HG02870 (cell line): ENCODE measurements around the gene TIPARP.
"Not testable (repeated sequence)": the region's sequence is repeated elsewhere in the genome, so short reads cannot be mapped to it uniquely, and the experiment has no call there.

ENCODE experiments used
- ATAC-seq: cut with Tn5 transposase; IDR thresholded peaks from one replicate; pipeline ENCODE4 v1.9.1; 2021; ENCODE audit warnings: mild to moderate bottlenecking, moderate library complexity; ENCODE audit not compliant: unreplicated experiment

Gene TIPARP

GRCh38 chr3:156648086-156648485 lies 26.3 kb upstream of the TIPARP start:
- ATAC-seq, result no peak

- ATAC-seq, result no peak
Measured at GRCh38 chr3:156649681-156650080, 24.7 kb upstream of the TIPARP start.

- not testable (repeated sequence) for ATAC-seq
Measured at GRCh38 chr3:156652661-156653060, 21.7 kb upstream of the TIPARP start.

GRCh38 chr3:156654834-156655233 lies 19.6 kb upstream of the TIPARP start:
- no peak for ATAC-seq

- peak; percentile 61 for ATAC-seq
Measured at GRCh38 chr3:156655819-156656550, 18.4 kb upstream of the TIPARP start.

- ATAC-seq, result no peak
Measured at GRCh38 chr3:156657440-156657839, 16.9 kb upstream of the TIPARP start.

GRCh38 chr3:156657862-156658731 lies 16.3 kb upstream of the TIPARP start:
- no peak for ATAC-seq

GRCh38 chr3:156658732-156659090 lies 15.7 kb upstream of the TIPARP start:
- no peak for ATAC-seq

- no peak for ATAC-seq
Measured at GRCh38 chr3:156659260-156659659, 15.1 kb upstream of the TIPARP start.

GRCh38 chr3:156661155-156661554 lies 13.2 kb upstream of the TIPARP start:
- ATAC-seq, result no peak

- ATAC-seq, result no peak
Measured at GRCh38 chr3:156664011-156664830, 10.2 kb upstream of the TIPARP start.

GRCh38 chr3:156664831-156665178 lies 9.6 kb upstream of the TIPARP start:
- ATAC-seq, result peak; percentile 72

GRCh38 chr3:156665291-156665690 lies 9.1 kb upstream of the TIPARP start:
- ATAC-seq, result no peak

GRCh38 chr3:156666073-156666472 lies 8.3 kb upstream of the TIPARP start:
- ATAC-seq, result no peak

- ATAC-seq, result no peak
Measured at GRCh38 chr3:156668073-156668763, 6.2 kb upstream of the TIPARP start.

GRCh38 chr3:156670077-156670476 lies 4.3 kb upstream of the TIPARP start:
- ATAC-seq, result no peak

GRCh38 chr3:156670652-156671051 lies 3.7 kb upstream of the TIPARP start:
- no peak for ATAC-seq

GRCh38 chr3:156673732-156674045 lies 701 bp upstream of the TIPARP start:
- ATAC-seq, result no peak

GRCh38 chr3:156674911-156675829 lies 780 bp downstream of the TIPARP start:
- no peak for ATAC-seq
